Sigmoid colon (tissue), 3 donors: ENCODE results near the gene NUDT22.

Experiments used
- CTCF ChIP-seq, 4 experiments: fragments of 450-650 bp in 3 of 4; fragments of 200-600 bp in 1 of 4; IDR thresholded peaks; one replicate each; pipeline ENCODE4 v1.5.1; 2016 to 2019; ENCODE audit warnings: antibody characterized with exemption in 4 of 4, mild to moderate bottlenecking in 3 of 4, moderate library complexity in 2 of 4
- POLR2A ChIP-seq, 2 donors: fragments of 450-650 bp; IDR thresholded peaks; one replicate each; pipeline ENCODE4 v1.6.1; 2016; ENCODE audit warnings: antibody characterized with exemption in 2 of 2, mild to moderate bottlenecking in 2 of 2, moderate library complexity in 2 of 2

- TF ChIP-seq CTCF (IDR thresholded peaks at IDR 0.05) (peak; percentile 13 to 41 (median 34)), POLR2A (IDR thresholded peaks at IDR 0.05) (peak in 1 of 2 donors; percentile 49)
Measured at GRCh38 chr11:64252003-64252872, 26.2 kb downstream of the NUDT22 start.
